SK-N-MC (cell line): ENCODE measurements around the gene GNAO1.

Experiments used
- DNase-seq: peaks from one replicate; pipeline ENCODE4 v3.0.0-alpha.2; 2011; ENCODE audit warnings: low read depth, low spot score
- H3K27ac ChIP-seq: fragments of 200-600 bp; sonication (generic); 2 replicates; pipeline ENCODE4 v1.5.1; 2016; ENCODE audit warnings: mixed run types
- H3K36me3 ChIP-seq: fragments of 200-600 bp; sonication (generic); 2 replicates; pipeline ENCODE4 v1.6.1; 2017; ENCODE audit warnings: antibody characterized with exemption, low read length, mixed read lengths; ENCODE audit not compliant: insufficient read depth
- H3K4me3 ChIP-seq: fragments of 200-600 bp; sonication (generic); 2 replicates; pipeline ENCODE4 v1.5.1; 2016
- H3K9ac ChIP-seq: fragments of 200-600 bp; sonication (generic); 2 replicates; pipeline ENCODE4 v1.8.0; 2017; ENCODE audit warnings: mixed run types, mixed read lengths; ENCODE audit not compliant: insufficient read length
- H3K9me3 ChIP-seq: fragments of 200-600 bp; sonication (generic); 2 replicates; pipeline ENCODE4 v1.6.1; 2017; ENCODE audit warnings: low read depth, mild to moderate bottlenecking, antibody characterized with exemption, low read length, moderate library complexity, mixed read lengths
- EZH2 ChIP-seq: fragments of 200-600 bp; sonication (generic); IDR thresholded peaks from one replicate; pipeline ENCODE4 v1.6.1; 2017; ENCODE audit warnings: antibody characterized with exemption
- FOXP2 ChIP-seq: optimal IDR thresholded peaks from 2 replicates; pipeline ENCODE3; 2011; ENCODE audit warnings: mild to moderate bottlenecking, moderate library complexity; ENCODE audit not compliant: insufficient read depth; ENCODE audit errors: extremely low read length, control extremely low read depth
- POLR2AphosphoS5 ChIP-seq: IDR thresholded peaks from 2 replicates; pipeline ENCODE4 v1.6.1; 2012; ENCODE audit warnings: mild to moderate bottlenecking, low read depth, low read length, borderline replicate concordance

GNAO1 gene

DNA sequence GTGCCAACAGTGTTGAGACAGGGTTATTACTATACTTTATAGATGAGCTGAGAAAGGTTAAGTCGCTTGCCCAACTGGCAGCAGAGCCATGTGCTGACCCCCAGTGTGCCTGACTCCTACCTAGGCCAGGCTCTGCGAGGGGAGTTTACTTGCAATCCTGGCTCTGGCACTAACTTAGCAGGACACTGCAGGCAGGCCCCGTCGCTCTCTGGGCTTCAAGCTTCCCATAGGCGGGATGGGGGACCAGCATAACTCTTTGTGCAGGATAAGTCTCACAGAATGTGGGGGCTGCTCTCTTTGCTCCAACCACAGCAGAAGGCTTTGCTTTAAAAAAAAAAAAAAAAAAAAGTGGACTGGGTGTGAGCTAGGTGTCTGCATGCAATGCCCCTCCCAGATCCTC lies 102.7 kb downstream of the GNAO1 start:
- TF ChIP-seq POLR2AphosphoS5 (no peak), FOXP2 (no peak), EZH2 (no peak)
- H3K27ac ChIP-seq, result no peak overlapping the region
- no peaks in the 10 kb centered on the region for H3K9me3 ChIP-seq
- H3K9ac ChIP-seq, result no peak overlapping the region
- H3K4me3 ChIP-seq, result no peak overlapping the region
- no peak for DNase-seq
- no peaks in the 10 kb centered on the region for H3K36me3 ChIP-seq

DNA sequence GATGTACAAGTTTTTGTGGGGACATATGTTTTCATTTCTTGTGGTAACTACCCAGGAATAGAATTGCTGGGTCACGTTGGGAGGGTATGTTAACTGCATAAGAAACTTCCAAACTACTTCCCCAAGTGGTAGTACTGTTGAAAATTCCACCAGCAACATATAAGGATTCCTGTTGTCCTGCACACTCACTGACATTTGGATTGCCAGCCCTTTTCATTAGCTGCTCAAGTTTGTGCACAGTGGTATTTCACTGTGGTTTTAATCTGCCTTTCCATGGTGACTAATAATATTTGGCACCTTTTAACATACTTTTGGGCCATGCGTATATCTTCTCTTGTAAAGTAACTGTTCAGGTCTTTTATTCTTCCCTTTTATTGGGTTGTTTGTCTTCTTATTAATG lies 103.3 kb downstream of the GNAO1 start:
- Histone ChIP-seq H3K4me3 (no peak overlapping the region), H3K36me3 (no peaks in the 10 kb centered on the region), H3K9ac (no peak overlapping the region), H3K27ac (no peak overlapping the region), H3K9me3 (no peaks in the 10 kb centered on the region)
- TF ChIP-seq FOXP2 (no peak), POLR2AphosphoS5 (no peak), EZH2 (no peak)
- DNase-seq, result no peak

DNA sequence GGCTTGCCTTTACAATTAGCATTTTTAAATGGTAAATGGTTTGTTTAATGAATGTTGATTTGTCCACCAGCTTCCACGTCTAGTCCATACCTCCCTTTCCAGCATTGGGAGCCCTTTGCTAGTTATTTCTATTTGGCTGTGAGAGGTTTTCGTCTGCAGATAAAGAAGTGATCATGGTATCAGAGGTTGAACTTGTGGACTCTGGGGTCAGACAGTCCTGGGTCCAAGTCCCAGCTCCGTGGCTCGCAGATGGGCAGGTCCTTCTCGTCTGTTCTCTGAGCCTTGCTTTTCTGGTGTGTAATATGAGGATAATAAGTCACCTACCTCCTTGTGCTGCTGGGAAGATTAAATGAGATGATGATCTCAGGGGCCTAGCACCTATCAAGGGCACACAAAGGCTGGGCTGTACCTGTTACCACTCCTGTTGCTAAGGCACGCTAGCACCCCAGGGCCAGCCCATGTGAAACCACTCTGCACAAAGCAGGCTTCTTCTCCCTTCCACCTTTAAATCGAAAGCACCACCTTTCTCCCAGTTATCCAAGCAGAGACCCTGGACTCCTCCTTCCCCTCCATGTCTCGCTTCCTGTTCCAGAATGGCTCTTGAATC lies 103.9 kb downstream of the GNAO1 start:
- no peak overlapping the region for H3K27ac ChIP-seq
- TF ChIP-seq POLR2AphosphoS5 (no peak), FOXP2 (no peak), EZH2 (no peak)
- H3K9me3 ChIP-seq, result no peaks in the 10 kb centered on the region
- no peak for DNase-seq
- H3K4me3 ChIP-seq, result no peak overlapping the region
- no peaks in the 10 kb centered on the region for H3K36me3 ChIP-seq
- H3K9ac ChIP-seq, result no peak overlapping the region

DNA sequence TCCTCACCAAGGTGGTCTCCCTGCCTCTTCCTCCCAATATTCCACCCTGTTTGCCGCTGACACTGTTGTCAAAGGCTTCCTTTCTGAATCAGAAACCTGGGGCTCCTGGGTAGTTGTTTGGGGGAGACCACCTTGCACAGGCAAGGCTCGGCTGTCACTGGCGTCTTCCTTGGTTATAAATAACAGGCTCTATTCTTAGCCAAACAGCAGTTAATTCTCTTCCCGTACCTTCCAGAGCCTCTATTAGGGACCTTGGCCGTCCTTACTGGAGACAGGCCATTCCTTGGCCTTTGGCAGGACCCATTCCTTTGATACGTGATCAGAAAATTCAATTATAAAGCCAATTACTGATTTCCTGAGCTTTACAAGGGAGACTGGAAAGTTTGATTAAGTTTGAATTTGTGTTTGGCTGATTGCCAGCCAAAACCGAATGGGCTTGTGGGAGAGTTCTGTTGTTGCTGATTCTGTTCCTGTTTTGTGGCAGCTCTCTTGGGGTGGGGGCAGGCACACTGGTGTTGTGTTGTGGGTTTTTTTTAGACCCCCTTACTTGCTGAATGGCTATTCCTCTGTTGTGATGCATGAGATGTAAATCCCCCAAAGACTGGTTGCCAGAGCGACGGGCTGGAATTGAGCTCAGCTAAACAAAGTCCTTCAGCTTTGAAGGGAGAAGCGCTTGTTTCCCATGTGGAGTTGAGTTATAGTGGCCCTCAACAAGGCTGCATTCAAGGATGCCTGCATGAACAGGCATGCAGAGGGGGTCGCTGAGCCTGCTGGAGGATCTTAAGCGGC lies 104.6 kb downstream of the GNAO1 start:
- no peak for TF ChIP-seq EZH2
- no peak for TF ChIP-seq FOXP2
- TF ChIP-seq POLR2AphosphoS5, result no peak
- no peak overlapping the region for H3K27ac ChIP-seq
- H3K9me3 ChIP-seq, result no peaks in the 10 kb centered on the region
- no peak overlapping the region for H3K4me3 ChIP-seq
- no peak overlapping the region for H3K9ac ChIP-seq
- no peaks in the 10 kb centered on the region for H3K36me3 ChIP-seq
- DNase-seq, result no peak

DNA sequence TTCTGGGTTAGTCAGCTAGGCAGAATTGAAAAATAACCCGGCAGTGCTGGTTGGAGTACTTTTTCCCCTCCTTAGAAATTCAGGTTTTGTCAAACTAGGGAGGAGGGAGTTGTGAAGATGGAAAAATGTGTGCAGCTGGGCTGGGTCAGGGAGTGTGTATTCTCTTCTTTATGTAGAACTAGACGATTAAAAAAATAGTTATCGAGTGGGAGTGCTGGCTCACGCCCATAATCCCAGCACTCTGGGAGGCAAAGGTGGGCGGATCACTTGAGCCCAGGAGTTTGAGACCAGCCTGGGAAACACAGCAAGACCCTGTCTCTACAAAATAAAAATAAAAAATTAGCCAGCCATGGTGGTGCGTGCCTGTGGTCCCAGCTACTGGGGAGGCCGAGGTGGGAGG lies 106.4 kb downstream of the GNAO1 start:
- TF ChIP-seq FOXP2 (no peak), EZH2 (no peak), POLR2AphosphoS5 (no peak)
- no peak for DNase-seq
- Histone ChIP-seq H3K4me3 (no peak overlapping the region), H3K9me3 (no peaks in the 10 kb centered on the region), H3K27ac (no peak overlapping the region), H3K36me3 (no peaks in the 10 kb centered on the region), H3K9ac (no peak overlapping the region)

DNA sequence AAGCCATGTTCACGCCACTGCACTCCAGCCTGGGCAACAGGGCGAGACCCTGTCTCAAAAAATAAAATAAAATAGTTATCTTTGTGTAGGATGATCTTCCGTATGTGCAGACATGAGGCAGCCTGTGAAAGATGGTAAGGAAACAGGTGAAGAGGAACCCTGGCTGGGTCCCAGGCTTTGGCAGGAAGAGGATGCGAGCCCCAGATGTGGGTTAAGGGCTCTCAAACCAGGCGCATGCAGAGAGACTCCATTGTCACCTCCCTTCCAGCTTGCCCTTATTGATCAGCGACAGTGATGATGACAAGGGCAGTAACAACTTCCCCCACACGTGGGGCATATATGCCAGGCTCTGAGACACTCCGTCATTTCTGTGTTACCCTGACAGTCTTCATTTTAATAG lies 106.8 kb downstream of the GNAO1 start:
- Histone ChIP-seq H3K9ac (no peak overlapping the region), H3K36me3 (no peaks in the 10 kb centered on the region), H3K9me3 (no peaks in the 10 kb centered on the region), H3K27ac (no peak overlapping the region), H3K4me3 (no peak overlapping the region)
- DNase-seq, result no peak
- TF ChIP-seq POLR2AphosphoS5 (no peak), FOXP2 (no peak), EZH2 (no peak)

DNA sequence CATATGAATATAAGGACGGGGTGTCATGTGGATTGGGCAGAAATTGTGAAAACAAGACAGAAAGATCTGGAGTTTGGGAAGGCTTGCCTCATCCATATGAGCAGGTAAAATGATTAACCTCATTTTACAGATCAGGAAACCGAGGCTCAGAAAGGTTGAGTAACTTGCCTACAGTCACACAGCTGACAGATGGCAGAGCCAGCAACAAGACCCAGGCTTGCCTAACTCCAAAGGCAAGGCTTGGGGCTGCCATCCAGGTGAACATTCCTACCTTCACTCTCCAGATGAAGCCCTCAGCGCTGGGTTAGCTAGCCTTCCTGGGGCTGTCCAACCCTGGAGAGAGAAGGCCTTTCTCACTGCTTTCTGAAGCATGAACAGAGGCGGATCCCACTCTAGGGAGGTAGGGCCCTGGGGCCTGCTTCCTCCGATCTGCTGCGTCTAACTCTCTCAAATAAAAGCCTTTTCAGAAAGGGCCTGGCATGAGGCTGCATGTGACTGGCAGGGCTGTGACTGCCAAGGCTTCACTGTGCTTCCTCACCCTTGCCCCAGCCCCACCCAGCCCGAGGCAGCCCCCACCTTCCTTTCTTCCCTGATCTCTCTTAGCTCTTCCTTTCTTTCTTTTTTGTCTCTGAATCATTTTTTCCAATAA lies 107.8 kb downstream of the GNAO1 start:
- Histone ChIP-seq H3K27ac (no peak overlapping the region), H3K9ac (no peak overlapping the region), H3K4me3 (no peak overlapping the region), H3K36me3 (no peaks in the 10 kb centered on the region), H3K9me3 (no peaks in the 10 kb centered on the region)
- no peak for TF ChIP-seq POLR2AphosphoS5
- no peak for TF ChIP-seq FOXP2
- no peak for TF ChIP-seq EZH2
- DNase-seq, result no peak

DNA sequence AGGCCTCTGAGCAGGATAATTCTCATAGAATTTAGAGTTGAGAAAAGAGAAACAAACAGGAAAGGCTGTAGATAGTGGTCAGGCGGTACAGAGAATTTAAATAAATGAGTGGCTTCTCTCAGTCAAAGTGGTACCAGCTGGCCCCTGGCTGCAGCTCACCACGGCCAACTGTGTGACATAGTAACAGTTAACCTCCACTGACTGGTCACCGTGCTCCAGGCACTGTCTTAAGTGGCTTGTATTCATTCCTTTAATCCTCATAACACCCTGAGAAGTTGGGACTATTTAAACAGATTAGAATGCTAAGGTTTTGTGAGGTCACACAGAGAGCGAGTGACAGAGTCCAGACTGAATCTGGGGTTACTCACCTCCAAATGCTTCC lies 108.9 kb downstream of the GNAO1 start:
- H3K9me3 ChIP-seq, result no peaks in the 10 kb centered on the region
- TF ChIP-seq POLR2AphosphoS5 (no peak), EZH2 (no peak), FOXP2 (no peak)
- no peak overlapping the region for H3K9ac ChIP-seq
- no peak overlapping the region for H3K27ac ChIP-seq
- no peak for DNase-seq
- no peak overlapping the region for H3K4me3 ChIP-seq
- no peaks in the 10 kb centered on the region for H3K36me3 ChIP-seq
